DMS114 treated with DMSO at 0.1 percent for 48 hours (cell line): ENCODE data around the gene FOXN4.

ENCODE experiments used
- DNase-seq: peaks from one replicate; lab custom pipeline; 2025; ENCODE audit not compliant: unreplicated experiment; lab: John Stamatoyannopoulos, UW

Gene FOXN4

GRCh38 chr12:109281452-109281851, 27.6 kb downstream of the FOXN4 start:
- no peak for DNase-seq

GRCh38 chr12:109279525-109279924, 29.6 kb downstream of the FOXN4 start:
- no peak for DNase-seq

GRCh38 chr12:109278912-109279311, 30.2 kb downstream of the FOXN4 start:
- DNase-seq, result no peak

- no peak for DNase-seq
Measured at GRCh38 chr12:109277899-109278762, 31.0 kb downstream of the FOXN4 start.

GRCh38 chr12:109277255-109277898, 31.7 kb downstream of the FOXN4 start:
- no peak for DNase-seq

GRCh38 chr12:109276160-109276559, 32.9 kb downstream of the FOXN4 start:
- DNase-seq, result no peak

GRCh38 chr12:109275173-109275572, 33.9 kb downstream of the FOXN4 start:
- no peak for DNase-seq

GRCh38 chr12:109274381-109274780, 34.7 kb downstream of the FOXN4 start:
- DNase-seq, result no peak

- DNase-seq, result no peak
Measured at GRCh38 chr12:109273354-109273753, 35.7 kb downstream of the FOXN4 start.

GRCh38 chr12:109271418-109271817, 37.7 kb downstream of the FOXN4 start:
- DNase-seq, result no peak

- DNase-seq, result no peak
Measured at GRCh38 chr12:109270494-109270893, 38.6 kb downstream of the FOXN4 start.

GRCh38 chr12:109269428-109269827, 39.7 kb downstream of the FOXN4 start:
- no peak for DNase-seq

- no peak for DNase-seq
Measured at GRCh38 chr12:109268896-109269295, 40.2 kb downstream of the FOXN4 start.

GRCh38 chr12:109267361-109267760, 41.7 kb downstream of the FOXN4 start:
- DNase-seq, result no peak

- no peak for DNase-seq
Measured at GRCh38 chr12:109266106-109266879, 42.8 kb downstream of the FOXN4 start.

GRCh38 chr12:109264943-109265650, 44.0 kb downstream of the FOXN4 start:
- DNase-seq, result no peak

- peak; percentile 58 for DNase-seq
Measured at GRCh38 chr12:109264095-109264942, 44.8 kb downstream of the FOXN4 start.

GRCh38 chr12:109263439-109263838, 45.6 kb downstream of the FOXN4 start:
- no peak for DNase-seq

GRCh38 chr12:109261939-109262338, 47.1 kb downstream of the FOXN4 start:
- DNase-seq, result no peak

- no peak for DNase-seq
Measured at GRCh38 chr12:109261087-109261486, 48.0 kb downstream of the FOXN4 start.
